Mammary microvascular endothelial cell (primary cell): ENCODE data around the gene LRRC10. TPM values are rescaled to one million over a fixed set of nuclear protein-coding genes. Genes with fewer than 3 reads are reported as not detected.

ENCODE experiments used
- total RNA-seq: library from RNA; depleted of rRNA; stranded (reverse); fragments of >200 nt; gene quantifications from 2 replicates; pipeline ENCODE4 v1.2.3, GENCODE V29; 2015

LRRC10 gene, protein sequence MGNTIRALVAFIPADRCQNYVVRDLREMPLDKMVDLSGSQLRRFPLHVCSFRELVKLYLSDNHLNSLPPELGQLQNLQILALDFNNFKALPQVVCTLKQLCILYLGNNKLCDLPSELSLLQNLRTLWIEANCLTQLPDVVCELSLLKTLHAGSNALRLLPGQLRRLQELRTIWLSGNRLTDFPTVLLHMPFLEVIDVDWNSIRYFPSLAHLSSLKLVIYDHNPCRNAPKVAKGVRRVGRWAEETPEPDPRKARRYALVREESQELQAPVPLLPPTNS
- total RNA-seq: not detected in 2 replicates

DNA sequence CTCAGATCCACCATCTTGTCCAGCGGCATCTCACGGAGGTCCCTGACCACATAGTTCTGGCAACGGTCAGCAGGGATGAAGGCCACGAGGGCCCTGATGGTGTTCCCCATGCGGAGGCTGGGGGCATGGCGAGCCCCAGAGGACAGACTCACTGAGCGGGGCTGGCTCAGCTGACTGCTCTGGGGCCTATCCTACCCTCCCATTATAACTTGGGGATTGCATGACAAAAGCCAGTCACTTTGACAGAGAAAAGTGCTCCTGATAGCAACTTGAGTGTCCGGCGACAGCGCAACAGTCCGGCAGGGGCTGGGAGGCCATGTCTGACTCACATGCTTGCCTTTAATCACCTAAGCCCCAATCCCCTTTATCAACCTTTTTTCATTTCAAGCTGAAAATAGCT is at the start of gene LRRC10:
TSS of gene LRRC10 (minus strand) at position 179 of the 400 bp plus-strand sequence. CDS start at position 110, 69 bp downstream.

DNA sequence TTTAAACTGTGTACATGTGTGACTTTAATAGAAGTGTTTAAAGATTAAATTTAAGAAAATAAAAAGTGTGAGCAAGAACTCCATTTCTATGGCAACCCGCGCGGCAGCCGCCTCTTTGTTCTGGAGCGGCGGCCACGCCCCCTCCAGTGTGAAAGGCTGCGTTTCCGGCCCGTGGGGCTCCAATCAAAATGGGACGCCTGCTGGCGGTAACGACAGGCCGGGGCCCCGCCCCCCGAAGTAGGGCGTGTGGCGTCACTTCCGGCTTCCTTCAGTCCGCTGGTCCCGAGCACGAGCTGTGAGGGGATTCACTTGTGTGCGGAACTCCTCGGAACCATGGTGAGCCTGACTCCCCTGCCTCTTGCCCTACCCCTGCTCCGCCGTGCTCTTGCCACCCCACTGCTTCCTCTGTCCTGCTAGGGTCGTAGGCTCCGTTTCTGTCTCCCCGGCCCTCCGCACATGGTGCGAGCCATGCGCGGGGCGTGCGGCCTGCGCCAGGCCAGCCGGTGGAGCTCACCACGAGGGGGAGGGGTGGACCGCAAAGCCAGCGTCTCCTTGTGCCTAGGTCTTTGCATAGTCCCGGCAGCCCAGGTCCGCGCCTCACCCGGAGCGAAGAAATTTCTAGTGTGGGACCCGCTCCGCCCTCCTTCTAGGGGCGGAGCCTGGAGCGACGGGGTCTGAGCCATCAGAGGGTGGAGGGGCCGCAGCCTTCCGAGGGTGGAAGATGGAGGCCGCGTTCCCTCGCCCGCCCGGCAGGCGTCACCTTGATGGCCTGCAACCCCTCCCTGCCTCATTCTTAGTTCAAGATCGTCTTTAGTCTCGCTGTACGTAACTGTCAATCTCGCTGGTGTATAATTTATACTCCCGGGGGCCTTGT is 25.3 kb downstream of the LRRC10 start, which contains the start of gene CCT2:
TSS of gene CCT2 (plus strand) at position 271 of the 874 bp plus-strand sequence. CDS start at position 334, 63 bp downstream.

Other genes with a start within 250 kb of the LRRC10 start
- 9.9 and 13.9 TPM in 2 replicates for gene FRS2, start 140.5 kb downstream of the LRRC10 start, total RNA-seq
- gene CCT2, start 25.4 kb downstream of the LRRC10 start, total RNA-seq: 213 and 226 TPM in 2 replicates
- not detected in 2 replicates for gene BEST3, start 88.4 kb upstream of the LRRC10 start, total RNA-seq
- gene RAB3IP, start 128.0 kb upstream of the LRRC10 start, total RNA-seq: 10.5 and 13.0 TPM in 2 replicates
- gene MYRFL, start 214.3 kb upstream of the LRRC10 start, total RNA-seq: not detected in 2 replicates